Fibroblast of villous mesenchyme (primary cell): ENCODE data around the gene KREMEN1. TPM values are rescaled to one million over a fixed set of nuclear protein-coding genes. Genes with fewer than 3 reads are reported as not detected.

Experiments used
- DNase-seq: peaks from one replicate; pipeline ENCODE4 v3.0.0-alpha.2; 2010; ENCODE audit warnings: low read depth
- H3K4me3 ChIP-seq: 2 replicates; pipeline ENCODE4 v1.5.1; 2011; ENCODE audit warnings: low read depth, mild to moderate bottlenecking, low read length
- total RNA-seq: library from RNA; depleted of rRNA; stranded (reverse); fragments of >200 nt; gene quantifications from 2 replicates; pipeline ENCODE4 v1.2.3, GENCODE V29; 2012
- TF ChIP-seq, protein P1 (sequence below): IDR thresholded peaks from 2 replicates; pipeline ENCODE4 v1.5.1; 2012; ENCODE audit warnings: low read depth, mild to moderate bottlenecking, low read length; ENCODE audit not compliant: insufficient read depth

Gene KREMEN1
- total RNA-seq, 1 donor: 2.6 TPM

DNA sequence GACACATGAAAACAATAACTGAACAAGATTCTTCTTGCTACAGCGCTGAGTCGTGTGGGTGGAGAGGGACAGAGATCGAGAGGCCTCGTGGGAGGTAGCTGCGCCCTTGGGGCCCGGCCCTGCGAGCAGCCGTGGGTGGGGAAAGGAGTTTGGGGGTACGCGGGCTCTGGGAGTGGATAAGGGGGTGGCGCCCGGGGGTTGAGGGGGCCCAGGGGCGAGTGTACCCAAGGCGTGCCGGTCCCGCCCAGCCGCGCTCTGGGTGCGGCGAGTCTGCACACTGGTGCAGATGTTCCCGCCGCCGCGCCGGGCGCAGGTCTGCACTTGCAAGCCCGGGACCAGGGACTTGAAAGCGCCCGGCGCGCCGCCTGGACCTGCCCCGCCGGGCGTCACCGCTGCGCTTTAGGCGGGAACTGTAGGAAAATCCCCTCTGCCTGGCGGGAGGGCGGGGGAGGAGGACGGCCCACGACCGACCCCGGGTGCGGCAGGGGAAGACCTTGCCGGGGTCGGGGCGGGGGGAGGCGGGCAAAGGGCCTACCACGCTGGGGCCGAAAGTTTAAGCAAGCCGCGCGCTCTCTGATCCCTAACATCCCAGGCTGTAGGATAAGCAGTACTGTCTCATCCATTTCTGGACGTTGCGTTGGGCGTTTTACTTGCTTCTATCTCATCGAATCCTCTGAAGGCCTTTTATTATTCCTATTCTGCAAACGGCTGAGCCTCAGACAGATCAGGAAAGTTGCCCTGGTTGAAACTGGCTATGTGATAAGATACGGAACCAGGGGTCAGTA, 1.4 kb upstream of the KREMEN1 start:
- TF ChIP-seq, protein P1, sequence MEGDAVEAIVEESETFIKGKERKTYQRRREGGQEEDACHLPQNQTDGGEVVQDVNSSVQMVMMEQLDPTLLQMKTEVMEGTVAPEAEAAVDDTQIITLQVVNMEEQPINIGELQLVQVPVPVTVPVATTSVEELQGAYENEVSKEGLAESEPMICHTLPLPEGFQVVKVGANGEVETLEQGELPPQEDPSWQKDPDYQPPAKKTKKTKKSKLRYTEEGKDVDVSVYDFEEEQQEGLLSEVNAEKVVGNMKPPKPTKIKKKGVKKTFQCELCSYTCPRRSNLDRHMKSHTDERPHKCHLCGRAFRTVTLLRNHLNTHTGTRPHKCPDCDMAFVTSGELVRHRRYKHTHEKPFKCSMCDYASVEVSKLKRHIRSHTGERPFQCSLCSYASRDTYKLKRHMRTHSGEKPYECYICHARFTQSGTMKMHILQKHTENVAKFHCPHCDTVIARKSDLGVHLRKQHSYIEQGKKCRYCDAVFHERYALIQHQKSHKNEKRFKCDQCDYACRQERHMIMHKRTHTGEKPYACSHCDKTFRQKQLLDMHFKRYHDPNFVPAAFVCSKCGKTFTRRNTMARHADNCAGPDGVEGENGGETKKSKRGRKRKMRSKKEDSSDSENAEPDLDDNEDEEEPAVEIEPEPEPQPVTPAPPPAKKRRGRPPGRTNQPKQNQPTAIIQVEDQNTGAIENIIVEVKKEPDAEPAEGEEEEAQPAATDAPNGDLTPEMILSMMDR: no peak
- DNase-seq: peak; percentile 50
- H3K4me3 ChIP-seq: peak overlapping the region; percentile 39

GRCh38 chr22:29072193-29072978, 449 bp upstream of the KREMEN1 start:
- peak overlapping the region; percentile 59 for H3K4me3 ChIP-seq
- peak; percentile 65 for DNase-seq
- TF ChIP-seq, protein P1: no peak

DNA sequence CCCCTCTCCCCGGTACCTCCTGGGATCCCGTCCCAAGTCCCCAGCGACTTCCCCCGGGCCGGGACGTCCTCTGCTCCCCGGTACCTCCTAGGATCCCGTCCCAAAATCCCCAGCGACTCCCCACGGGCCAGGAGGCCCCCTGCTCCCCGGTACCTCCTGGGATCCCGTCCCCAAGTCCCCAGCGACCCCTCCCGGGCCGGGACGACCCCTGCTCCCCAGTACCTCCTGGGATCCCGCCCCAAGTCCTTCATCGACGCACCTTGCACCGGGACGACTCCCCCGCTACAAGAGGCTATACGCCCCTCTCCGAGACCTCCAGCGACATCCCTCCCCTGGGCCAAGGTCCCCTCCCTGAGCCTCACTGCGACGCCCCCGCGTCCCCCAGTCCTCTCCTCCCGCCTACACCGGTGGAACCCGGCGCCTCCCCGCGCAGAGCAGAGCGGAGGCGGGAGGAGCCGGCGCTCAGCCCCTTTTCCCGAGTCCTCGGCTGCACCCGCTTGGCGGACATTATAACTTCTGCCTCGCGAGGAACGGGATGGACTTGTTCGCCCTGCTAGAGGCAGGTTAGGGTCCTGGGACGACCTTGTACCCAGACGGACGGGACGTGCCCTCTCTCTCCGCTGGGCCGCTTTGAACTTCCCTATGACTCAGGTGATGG, 912 bp downstream of the KREMEN1 start:
- TF ChIP-seq, protein P1: no peak
- H3K4me3 ChIP-seq: peak overlapping the region; percentile 69
- DNase-seq: peak; percentile 39

DNA sequence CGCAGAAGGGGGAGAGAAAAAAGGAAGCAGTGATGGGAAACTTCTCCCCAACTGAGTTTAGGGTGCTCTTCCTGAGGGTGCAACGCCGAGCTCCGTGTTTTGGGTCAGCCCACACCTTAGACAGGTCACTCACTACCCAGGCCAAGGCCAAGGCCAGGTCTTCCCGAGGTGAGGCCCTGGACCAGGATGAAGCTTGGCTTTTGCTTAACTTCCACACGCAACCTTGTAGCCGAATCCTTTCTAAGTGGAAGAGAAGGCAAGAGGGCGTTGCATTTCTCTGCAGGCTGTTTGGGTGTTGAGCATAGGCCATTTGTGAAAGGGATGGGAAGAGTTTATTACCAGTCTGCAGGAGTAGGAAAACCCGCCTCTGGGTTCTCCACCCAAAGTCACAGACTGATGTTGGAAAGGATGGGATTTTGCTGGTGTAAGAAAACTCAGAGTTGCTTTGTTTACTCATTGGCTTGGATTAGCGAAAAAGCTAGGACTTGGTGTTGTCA, 1.5 kb downstream of the KREMEN1 start:
- DNase-seq: no peak
- peak overlapping the region; percentile 69 for H3K4me3 ChIP-seq
- TF ChIP-seq, protein P1: no peak

DNA sequence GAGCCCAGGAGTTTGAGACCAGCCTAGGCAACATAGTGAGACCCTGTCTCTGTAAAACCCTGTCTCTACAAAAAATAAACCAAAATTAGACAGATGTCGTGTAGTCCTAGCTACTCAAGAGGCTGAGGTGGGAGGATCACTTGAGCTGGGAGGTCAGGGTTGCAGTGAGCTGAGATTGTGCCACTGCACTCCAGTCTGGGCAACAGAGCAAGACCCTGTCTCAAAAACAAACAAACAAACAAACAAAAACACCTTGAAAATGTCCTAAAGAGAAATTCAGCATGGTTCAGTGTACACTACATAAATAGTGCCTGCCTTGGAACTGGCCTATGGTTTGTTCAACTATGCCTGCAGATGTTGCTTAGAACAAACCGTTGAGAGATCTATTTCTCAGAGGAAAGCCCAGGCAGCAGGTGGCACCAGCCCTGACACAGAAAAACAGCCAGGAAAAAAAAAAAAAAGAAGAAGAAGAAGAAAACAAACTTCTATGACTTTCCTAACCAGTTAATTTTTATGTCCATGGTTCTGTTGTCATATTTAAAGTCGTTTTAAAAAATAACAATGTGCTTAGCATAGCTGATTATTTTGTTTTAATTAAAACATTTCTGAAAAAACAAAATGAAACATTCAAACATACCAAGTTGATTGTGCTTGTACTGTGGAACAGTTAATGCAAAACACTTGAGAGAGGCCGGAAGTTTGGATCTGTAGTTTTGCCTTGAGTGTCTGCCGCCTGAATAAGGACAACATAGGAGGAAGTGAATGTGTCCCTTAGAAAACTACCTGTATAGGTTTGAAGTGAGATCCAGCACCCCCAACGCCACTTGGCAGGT, 5.4 kb downstream of the KREMEN1 start:
- no peak overlapping the region for H3K4me3 ChIP-seq
- DNase-seq: no peak
- TF ChIP-seq, protein P1: no peak

DNA sequence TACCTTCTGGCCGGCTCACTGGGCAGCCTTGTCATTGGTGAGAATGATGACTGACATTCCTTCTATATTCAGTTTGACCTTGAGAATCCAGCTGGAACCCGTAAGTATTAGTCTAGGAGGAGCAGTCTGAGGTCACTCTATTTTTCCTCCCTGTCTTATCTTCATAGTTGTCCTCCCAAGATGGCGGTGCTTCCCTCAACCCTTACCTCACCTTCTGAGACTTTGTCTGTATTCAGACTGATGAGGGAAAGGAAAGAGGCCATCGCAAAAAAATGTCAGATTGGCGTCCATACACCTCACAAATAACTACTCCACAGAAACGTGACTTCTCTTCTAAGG, 6.0 kb downstream of the KREMEN1 start:
- no peak for DNase-seq
- H3K4me3 ChIP-seq: no peak overlapping the region
- TF ChIP-seq, protein P1: no peak
